K562 treated with DMSO at 1 percent for 48 hours (cell line): ENCODE data around the gene COQ4. TPM values are rescaled to one million over a fixed set of nuclear protein-coding genes. Genes with fewer than 3 reads are reported as not detected.

Experiments used
- total RNA-seq: library from RNA; unstranded; fragments of 300-600 nt; gene quantifications from 2 replicates; pipeline ENCODE4 v1.2.3, GENCODE V29; 2022; ENCODE audit warnings: low replicate concordance; ENCODE audit errors: extremely low read depth

COQ4 gene
- total RNA-seq: not detected in 2 replicates

GRCh38 chr9:128322404-128323211, at the start of gene COQ4, which contains the start of gene TRUB2:
COQ4 (plus strand) TSS chr9:128322839; CDS start chr9:128322859, 20 bp downstream.
TRUB2 (minus strand) TSS chr9:128322447; CDS start chr9:128322408, 39 bp downstream.

GRCh38 chr9:128275198-128276007, 47.2 kb upstream of the COQ4 start, which contains the start of gene GOLGA2:
GOLGA2 (minus strand) TSS chr9:128276007; CDS start chr9:128275976, 31 bp downstream.

DNA sequence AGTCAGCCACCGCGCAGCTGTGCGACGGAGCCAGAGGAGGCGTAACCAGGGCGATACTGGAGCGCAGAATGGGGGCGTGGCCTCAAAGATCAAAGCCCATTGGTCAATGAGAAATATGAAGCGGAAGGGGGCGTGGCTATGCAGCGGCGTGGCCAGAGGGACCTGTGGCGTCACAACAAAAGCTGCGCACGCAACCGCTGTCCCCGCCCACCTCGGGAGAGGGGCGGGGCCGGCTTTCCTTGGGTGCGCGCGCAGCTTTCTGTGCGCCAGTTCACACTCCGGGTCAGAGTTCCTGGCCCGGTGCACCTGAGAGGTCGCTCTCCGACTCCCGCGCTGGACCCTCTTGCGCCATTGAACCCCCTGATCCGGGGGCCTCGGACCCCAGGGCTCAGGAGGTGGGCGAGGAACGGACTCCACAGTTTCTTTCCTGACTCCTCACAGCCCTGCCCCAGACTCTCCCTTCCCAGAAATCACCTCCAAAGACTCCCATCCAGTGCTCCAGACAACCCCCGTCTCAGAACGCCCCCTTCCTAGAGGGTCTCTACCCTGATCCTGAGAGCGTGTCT, 46.5 kb upstream of the COQ4 start, which contains the start of gene SWI5:
SWI5 (plus strand) TSS at position 269 of the 566 bp plus-strand sequence.

GRCh38 chr9:128339761-128340690, 17.4 kb downstream of the COQ4 start, which contains the start of gene SLC27A4:
SLC27A4 (plus strand) TSS chr9:128340527; CDS start chr9:128343133, 2,606 bp downstream.

DNA sequence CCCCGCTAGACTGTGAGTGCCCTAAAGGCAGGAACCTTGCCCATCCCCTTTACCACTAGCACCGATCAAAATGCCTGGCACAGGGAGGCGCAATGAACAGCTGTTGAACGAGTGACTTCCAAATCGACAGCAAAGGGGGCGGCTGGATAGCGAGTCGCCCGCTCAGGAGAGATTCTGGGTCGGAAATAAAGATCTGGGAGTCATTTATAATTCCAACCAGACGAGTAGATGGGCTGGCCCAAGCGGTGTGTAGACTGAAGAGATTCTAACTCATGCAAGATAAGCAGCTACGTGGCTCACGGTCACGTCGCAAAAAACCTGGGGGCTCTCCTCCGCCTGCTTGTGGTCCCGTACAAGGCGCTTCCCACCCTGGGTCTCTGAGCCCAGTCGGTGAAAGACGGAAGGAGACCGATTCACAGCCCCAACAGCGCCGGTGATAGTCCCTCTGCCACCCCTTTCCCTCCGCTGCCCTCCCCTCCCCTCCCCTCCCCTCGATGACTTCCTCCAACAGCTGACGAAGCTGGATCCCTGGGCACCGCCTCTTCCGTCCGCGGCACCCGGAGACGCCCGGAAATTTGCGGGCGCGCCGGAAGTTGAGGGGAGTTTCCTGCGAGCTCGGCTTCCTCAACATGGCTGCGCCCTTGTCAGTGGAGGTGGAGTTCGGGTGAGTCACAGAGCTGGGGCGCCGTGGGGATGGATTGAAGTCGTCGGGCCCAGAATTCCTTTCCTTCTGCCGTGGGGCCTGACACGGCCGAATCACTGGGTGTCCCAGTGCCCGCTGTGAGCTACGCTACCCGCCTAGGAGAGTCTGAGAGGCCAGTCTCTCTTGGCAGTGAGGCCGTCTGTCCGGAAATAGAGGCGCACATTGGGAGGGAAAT, 48.4 kb downstream of the COQ4 start, which contains the start of gene URM1:
URM1 (plus strand) TSS at position 623 of the 878 bp plus-strand sequence; CDS start at position 630, 7 bp downstream.

Other genes starting within 250 kb of the COQ4 start
- gene PTGES2, start 195.1 kb upstream of the COQ4 start, total RNA-seq: not detected in 2 replicates
- gene LCN2, start 173.4 kb upstream of the COQ4 start, total RNA-seq: not detected in 2 replicates
- not detected in 2 replicates for gene BBLN, start 162.6 kb upstream of the COQ4 start, total RNA-seq
- gene CIZ1, start 131.3 kb upstream of the COQ4 start, total RNA-seq: 684 TPM in 1 of 2 replicates, not detected in the other
- not detected in 2 replicates for gene DNM1, start 119.5 kb upstream of the COQ4 start, total RNA-seq
- not detected in 2 replicates for gene GOLGA2, start 46.8 kb upstream of the COQ4 start, total RNA-seq
- not detected in 2 replicates for gene SWI5, start 46.6 kb upstream of the COQ4 start, total RNA-seq
- not detected in 2 replicates for gene TRUB2, start 392 bp upstream of the COQ4 start, total RNA-seq
- not detected in 2 replicates for gene SLC27A4, start 17.7 kb downstream of the COQ4 start, total RNA-seq
- not detected in 2 replicates for gene URM1, start 48.5 kb downstream of the COQ4 start, total RNA-seq
- gene CERCAM, start 98.0 kb downstream of the COQ4 start, total RNA-seq: not detected in 2 replicates
- not detected in 2 replicates for gene ODF2, start 133.2 kb downstream of the COQ4 start, total RNA-seq
- gene GLE1, start 181.9 kb downstream of the COQ4 start, total RNA-seq: not detected in 2 replicates
- gene SPTAN1, start 229.7 kb downstream of the COQ4 start, total RNA-seq: not detected in 2 replicates